ENCODE data around the gene ANAPC15.

Gene ANAPC15

GRCh38 chr11:72081184-72081644, 31.3 kb downstream of the ANAPC15 start:
- peak overlapping the region; percentile 44 for H2AFZ ChIP-seq (ENCODE audit: low read length)
- TF ChIP-seq EZH2 (optimal IDR thresholded peaks at IDR 0.05; ENCODE audit: low read depth, low read length) (no peak), CTCF (IDR thresholded peaks at IDR 0.05; ENCODE audit: low read length) (no peak), EZH2phosphoT487 (IDR thresholded peaks at IDR 0.05; ENCODE audit: low read length) (no peak)
- DNase-seq, result no peak
- H3K36me3 ChIP-seq (replicated peaks; ENCODE audit: insufficient read depth, low read length), result no peaks in the 10 kb centered on the region
- no peaks in the 10 kb centered on the region for H3K27me3 ChIP-seq (replicated peaks; ENCODE audit: insufficient read depth, low read length)
- peaks cover 16% of the 10 kb centered on the region for H3F3A ChIP-seq (ENCODE audit: insufficient read depth, low read length)
- peak overlapping the region; percentile 69 for H3K9ac ChIP-seq (ENCODE audit: low read length)
- H4K20me1 ChIP-seq (ENCODE audit: insufficient read depth, low read length), result no peaks in the 10 kb centered on the region
- no peaks in the 10 kb centered on the region for H3K9me2 ChIP-seq (replicated peaks; ENCODE audit: insufficient read depth, low read length)
- peak overlapping the region; percentile 91 for H3K4me3 ChIP-seq (ENCODE audit: low read length)
- H3K27ac ChIP-seq (ENCODE audit: low read length), result peak overlapping the region; percentile 60; the same call in 1 of the 2 replicates
- peaks cover 31% of the 10 kb centered on the region for H3K4me1 ChIP-seq (ENCODE audit: low read length)
- H3K9me3 ChIP-seq (replicated peaks; ENCODE audit: insufficient read depth, low read length), result no peaks in the 10 kb centered on the region
- peak overlapping the region; percentile 80 for H3K4me2 ChIP-seq (ENCODE audit: low read depth, low read length)
- H3K79me2 ChIP-seq (ENCODE audit: low read length), result peaks cover 38% of the 10 kb centered on the region

DNA sequence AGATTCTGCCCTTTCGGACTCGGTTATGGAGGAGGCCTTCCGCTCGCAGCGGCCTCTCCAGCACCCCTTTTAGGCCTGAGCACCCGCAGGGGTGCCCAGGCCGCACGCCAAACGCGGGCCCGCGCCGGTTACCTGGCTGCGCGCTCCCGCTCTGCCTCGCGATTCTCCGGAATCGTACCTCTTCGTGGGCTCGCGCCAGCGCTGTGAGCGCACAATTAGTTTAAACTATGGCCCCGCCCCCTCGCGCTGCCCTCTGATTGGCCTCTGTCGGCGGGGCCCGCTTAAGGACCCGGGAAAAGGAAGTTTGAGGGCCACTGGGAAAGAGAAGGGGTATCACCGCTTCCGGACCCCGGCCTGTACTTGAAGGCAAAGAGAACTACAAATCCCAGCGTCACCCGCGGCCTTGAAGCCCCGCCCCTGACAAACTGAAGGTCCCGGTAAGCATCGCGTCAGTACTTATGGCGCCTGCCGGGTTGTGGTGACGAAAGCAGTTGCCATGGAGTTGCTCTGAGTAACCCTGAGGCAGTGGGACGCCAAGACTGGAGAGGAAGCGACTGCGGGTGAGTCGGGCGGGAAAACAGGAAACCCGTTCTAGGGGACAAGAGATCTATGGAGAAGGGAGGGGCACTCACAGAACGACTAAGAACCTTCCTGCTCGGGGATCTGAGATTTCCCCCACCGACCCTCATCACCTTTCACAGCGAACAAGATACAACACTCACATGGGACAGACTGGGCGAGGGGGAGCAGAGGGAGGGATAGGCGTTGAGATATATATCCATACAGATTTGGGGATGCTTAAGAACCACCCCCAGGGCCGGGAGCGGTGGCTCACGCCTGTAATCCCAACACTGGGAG, 31.9 kb downstream of the ANAPC15 start, which contains the start of the genes LRRC51 and NUMA1:
LRRC51 (plus strand) TSS at position 525 of the 858 bp plus-strand sequence. CDS start 8,234 bp downstream, outside the sequence.
NUMA1 (minus strand) TSS at position 217 of the 858 bp plus-strand sequence. CDS start 44,599 bp downstream, outside the sequence.
- peaks cover 31% of the 10 kb centered on the region for H3K4me1 ChIP-seq (ENCODE audit: low read length)
- TF ChIP-seq EZH2 (optimal IDR thresholded peaks at IDR 0.05; ENCODE audit: low read depth, low read length) (no peak), CTCF (IDR thresholded peaks at IDR 0.05; ENCODE audit: low read length) (no peak), EZH2phosphoT487 (IDR thresholded peaks at IDR 0.05; ENCODE audit: low read length) (no peak)
- H3K4me3 ChIP-seq (ENCODE audit: low read length), result peak within 1 kb of the TSS; percentile 91
- no peaks in the 10 kb centered on the region for H3K9me3 ChIP-seq (replicated peaks; ENCODE audit: insufficient read depth, low read length)
- DNase-seq, result peak; percentile 100
- H3K27ac ChIP-seq (ENCODE audit: low read length), result peak within 1 kb of the TSS; percentile 60; the same call in 1 of the 2 replicates
- peaks cover 16% of the 10 kb centered on the region for H3F3A ChIP-seq (ENCODE audit: insufficient read depth, low read length)
- H3K79me2 ChIP-seq (ENCODE audit: low read length), result peaks cover 45% of the 10 kb centered on the region
- peak within 1 kb of the TSS; percentile 46 for H2AFZ ChIP-seq (ENCODE audit: low read length)
- H3K36me3 ChIP-seq (replicated peaks; ENCODE audit: insufficient read depth, low read length), result no peaks in the 10 kb centered on the region
- peak within 1 kb of the TSS; percentile 80 for H3K4me2 ChIP-seq (ENCODE audit: low read depth, low read length)
- no peaks in the 10 kb centered on the region for H4K20me1 ChIP-seq (ENCODE audit: insufficient read depth, low read length)
- no peaks in the 10 kb centered on the region for H3K9me2 ChIP-seq (replicated peaks; ENCODE audit: insufficient read depth, low read length)
- H3K9ac ChIP-seq (ENCODE audit: low read length), result peak within 1 kb of the TSS; percentile 79
- no peaks in the 10 kb centered on the region for H3K27me3 ChIP-seq (replicated peaks; ENCODE audit: insufficient read depth, low read length)

DNA sequence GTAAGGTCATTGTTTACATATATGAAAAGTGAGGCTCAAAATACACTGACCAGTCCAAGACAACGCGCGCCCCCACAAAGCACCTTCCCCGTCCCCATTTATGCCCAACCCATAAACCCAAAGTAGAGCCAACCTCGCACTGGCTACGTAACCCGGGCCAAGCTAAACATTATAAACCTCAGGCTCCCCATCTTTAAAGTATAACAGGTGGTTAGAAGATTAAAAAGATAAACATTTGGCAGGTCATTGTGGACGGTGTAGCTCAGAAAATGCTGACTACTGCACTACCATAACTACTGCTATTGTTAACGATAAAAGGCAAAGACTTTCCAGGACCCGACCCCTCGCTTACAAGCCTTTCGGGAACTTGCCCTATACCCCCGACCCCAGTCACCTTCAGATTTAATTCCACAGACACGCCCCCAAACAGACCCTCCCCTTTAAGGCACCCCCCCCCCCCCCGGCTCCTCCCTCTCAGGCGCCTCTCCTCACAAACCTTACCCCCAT, 32.6 kb downstream of the ANAPC15 start:
- Histone ChIP-seq H3K4me3 (ENCODE audit: low read length) (peak overlapping the region; percentile 91), H4K20me1 (ENCODE audit: insufficient read depth, low read length) (no peaks in the 10 kb centered on the region), H3K4me2 (ENCODE audit: low read depth, low read length) (peak overlapping the region; percentile 75), H3K79me2 (ENCODE audit: low read length) (peaks cover 52% of the 10 kb centered on the region), H3K27ac (ENCODE audit: low read length) (peak overlapping the region; percentile 60; the same call in 1 of the 2 replicates), H3K9ac (ENCODE audit: low read length) (peak overlapping the region; percentile 79), H3K9me2 (replicated peaks; ENCODE audit: insufficient read depth, low read length) (no peaks in the 10 kb centered on the region), H3F3A (ENCODE audit: insufficient read depth, low read length) (peaks cover 16% of the 10 kb centered on the region), H3K36me3 (replicated peaks; ENCODE audit: insufficient read depth, low read length) (no peaks in the 10 kb centered on the region), H3K4me1 (ENCODE audit: low read length) (peaks cover 31% of the 10 kb centered on the region), H3K9me3 (replicated peaks; ENCODE audit: insufficient read depth, low read length) (no peaks in the 10 kb centered on the region), H2AFZ (ENCODE audit: low read length) (peak overlapping the region; percentile 39; the same call in 1 of the 2 replicates), H3K27me3 (replicated peaks; ENCODE audit: insufficient read depth, low read length) (no peaks in the 10 kb centered on the region)
- TF ChIP-seq EZH2 (optimal IDR thresholded peaks at IDR 0.05; ENCODE audit: low read depth, low read length) (no peak), EZH2phosphoT487 (IDR thresholded peaks at IDR 0.05; ENCODE audit: low read length) (no peak), CTCF (IDR thresholded peaks at IDR 0.05; ENCODE audit: low read length) (no peak)
- no peak for DNase-seq
